NCI-H1694 (cell line): Measurements from ENCODE around the gene CATSPER2.
"Not testable (repeated sequence)": the region's sequence is repeated elsewhere in the genome, so short reads cannot be mapped to it uniquely, and the experiment has no call there.

Experiments
- DNase-seq: peaks from one replicate; lab custom pipeline; 2025; lab: John Stamatoyannopoulos, UW

CATSPER2 gene

DNA sequence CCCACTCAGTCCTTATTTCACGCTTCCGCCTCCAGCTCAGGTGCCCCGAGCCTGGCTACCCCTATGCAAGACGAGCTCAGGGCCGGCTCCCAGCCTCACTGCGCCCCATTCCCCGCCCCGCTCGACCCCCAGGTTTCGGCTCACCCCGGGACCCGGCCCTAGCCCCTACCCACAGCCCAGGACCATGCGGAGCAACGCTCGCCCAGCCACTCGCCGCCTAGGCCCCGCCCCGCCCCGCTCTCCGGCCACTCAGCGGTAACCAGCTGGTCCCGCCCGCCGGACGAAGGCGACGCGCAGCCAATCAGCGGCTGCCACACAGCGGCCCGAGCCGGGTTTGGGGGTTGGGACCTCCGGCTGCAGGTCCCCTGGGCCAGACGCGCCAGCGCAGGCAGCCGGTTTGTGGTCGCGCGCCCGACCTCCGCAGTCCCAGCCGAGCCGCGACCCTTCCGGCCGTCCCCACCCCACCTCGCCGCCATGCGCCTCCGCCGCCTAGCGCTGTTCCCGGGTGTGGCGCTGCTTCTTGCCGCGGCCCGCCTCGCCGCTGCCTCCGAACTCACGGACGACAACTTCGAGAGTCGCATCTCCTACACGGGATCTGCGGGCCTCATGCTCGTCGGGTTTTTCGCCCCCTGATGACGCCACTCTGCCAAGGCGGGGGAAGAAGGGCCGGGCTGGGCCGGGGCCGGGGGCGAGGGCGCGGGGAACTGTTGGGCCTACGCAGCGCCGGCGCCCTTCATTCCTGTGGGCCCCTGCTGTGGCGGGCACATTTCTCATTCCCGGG is at the start of gene CATSPER2:
CATSPER2 (minus strand) TSS at position 196 of the 781 bp plus-strand sequence. CDS start 783 bp downstream, outside the sequence.
- DNase-seq = no peak

DNA sequence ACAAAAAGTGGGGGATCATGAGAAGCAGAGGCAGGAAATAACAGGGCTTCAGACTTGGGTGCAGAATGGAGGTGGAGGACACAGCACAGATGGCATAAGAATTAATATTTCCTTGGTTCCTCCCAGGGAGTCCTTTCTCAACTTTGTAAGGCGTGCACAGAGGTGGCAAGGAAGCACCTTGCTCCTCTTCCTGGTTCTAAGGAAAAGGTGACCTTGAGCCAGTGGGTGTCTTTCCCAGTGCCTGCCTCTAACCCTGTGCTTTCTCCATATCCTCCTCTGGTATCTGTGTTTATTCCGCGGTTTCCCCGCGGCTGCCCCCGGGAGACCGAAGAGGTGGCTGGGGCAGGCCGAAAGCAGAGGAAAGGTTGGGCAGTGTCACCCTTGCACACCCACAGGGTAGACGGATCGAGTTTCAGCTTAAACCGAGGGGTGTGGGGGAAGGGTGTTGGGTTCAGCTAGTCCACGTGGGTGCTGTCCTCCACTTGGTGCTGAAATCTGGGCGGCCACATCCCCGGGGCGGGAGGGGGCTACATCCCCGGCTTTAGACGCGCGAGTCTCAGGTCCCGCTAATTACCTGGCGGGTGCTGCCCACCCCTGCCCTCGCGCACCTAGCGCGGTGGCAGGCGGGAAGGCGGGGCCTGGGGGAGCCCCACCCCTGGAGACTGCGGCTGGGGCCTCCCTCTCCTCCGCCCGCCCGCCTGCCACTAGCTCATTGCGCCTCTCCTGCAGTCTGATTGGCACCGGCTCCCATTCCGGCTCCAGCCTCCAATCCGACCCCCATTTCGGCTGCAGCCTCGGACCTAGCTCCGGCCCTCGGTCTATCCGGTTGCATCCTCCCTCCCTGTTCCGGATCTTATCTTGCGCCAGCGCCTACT is 44.7 kb upstream of the CATSPER2 start, which contains the start of gene CKMT1A:
CKMT1A (plus strand) TSS at position 712 of the 875 bp plus-strand sequence. CDS start 192 bp downstream, outside the sequence.
- not testable (repeated sequence) for DNase-seq

GRCh38 chr15:43692679-43693078 is 44.0 kb upstream of the CATSPER2 start:
- not testable (repeated sequence) for DNase-seq

GRCh38 chr15:43689604-43690301 is 41.1 kb upstream of the CATSPER2 start:
- DNase-seq = not testable (repeated sequence)

- DNase-seq = not testable (repeated sequence)
Observed at GRCh38 chr15:43674175-43674574, 25.5 kb upstream of the CATSPER2 start.

DNA sequence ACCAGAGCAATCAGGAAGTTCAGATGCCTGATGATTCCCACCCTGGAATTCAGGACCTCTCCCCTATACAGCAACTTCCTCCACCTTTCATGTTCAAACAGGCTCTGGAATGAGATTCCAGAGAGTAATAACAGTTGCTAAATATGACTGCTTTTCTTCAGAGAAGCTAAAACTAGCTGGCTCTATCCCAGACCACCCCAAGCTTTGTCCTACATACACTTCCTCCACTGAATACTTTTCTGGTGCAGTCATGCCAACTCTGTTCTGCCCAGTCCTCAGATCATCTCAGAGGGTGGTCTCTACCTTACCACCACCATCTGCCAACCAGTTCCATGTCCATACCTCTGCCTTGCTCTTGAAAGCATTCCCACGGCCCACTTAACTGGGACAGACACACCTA is 17.5 kb upstream of the CATSPER2 start:
- not testable (repeated sequence) for DNase-seq

GRCh38 chr15:43663333-43663732 is 14.7 kb upstream of the CATSPER2 start:
- DNase-seq = not testable (repeated sequence)

DNA sequence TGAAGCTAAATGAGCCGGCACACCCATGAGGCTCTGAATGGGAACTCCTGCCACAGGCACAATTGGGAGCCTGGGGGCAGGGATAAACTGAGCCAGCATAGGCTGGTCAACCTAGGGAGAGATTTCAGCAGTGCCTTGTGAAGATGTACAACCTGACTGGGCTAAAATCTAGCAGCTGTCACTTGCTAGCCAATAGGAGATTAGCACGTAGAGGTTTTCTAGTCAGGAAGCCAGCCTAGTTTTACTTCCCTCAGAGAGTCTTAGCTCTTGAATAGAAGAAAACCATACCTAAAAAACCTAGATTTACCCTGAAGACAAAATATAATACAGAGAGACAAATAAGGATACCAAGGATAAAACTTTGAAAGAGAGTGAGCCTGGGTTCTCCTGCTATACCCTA is 13.6 kb upstream of the CATSPER2 start:
- DNase-seq = not testable (repeated sequence)

- not testable (repeated sequence) for DNase-seq
Observed at GRCh38 chr15:43659727-43660126, 11.1 kb upstream of the CATSPER2 start.

GRCh38 chr15:43649430-43649926 is 834 bp upstream of the CATSPER2 start:
- DNase-seq = not testable (repeated sequence)

DNA sequence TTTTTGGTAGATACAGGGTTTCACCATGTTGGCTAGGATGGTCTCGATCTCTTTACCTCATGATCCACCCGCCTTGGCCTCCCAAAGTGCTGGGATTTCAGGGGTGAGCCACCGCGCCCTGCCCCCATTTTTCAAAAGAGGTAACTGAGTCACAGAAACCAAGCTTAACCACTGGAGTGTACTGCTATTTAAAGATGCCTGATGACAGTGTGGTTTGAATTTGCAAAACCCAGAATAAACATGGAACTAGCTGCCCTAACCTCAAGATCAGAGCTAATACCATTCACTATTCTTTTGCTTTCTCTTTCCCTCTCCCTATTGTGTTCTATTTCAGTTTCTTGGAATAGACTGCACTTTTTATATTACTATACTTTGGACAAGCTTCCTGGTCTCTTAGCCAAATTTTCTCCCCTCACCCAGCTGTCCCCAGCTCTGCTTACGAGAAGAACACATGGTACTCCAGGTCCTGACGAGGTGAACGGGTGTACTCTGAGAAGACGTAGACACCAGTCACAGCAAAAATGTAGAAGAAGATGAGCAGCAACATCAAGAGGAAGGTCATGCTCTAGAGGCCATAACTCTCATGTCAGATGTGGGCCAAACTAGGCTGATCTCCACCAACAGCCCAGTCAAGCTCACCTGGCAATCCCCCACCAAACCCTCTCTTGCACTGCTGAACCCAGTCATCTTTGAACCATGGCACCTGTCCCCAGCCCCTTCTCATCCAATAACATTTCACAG is 10.0 kb downstream of the CATSPER2 start:
- DNase-seq = not testable (repeated sequence)

GRCh38 chr15:43626937-43627336 is 21.7 kb downstream of the CATSPER2 start:
- DNase-seq = not testable (repeated sequence)

DNA sequence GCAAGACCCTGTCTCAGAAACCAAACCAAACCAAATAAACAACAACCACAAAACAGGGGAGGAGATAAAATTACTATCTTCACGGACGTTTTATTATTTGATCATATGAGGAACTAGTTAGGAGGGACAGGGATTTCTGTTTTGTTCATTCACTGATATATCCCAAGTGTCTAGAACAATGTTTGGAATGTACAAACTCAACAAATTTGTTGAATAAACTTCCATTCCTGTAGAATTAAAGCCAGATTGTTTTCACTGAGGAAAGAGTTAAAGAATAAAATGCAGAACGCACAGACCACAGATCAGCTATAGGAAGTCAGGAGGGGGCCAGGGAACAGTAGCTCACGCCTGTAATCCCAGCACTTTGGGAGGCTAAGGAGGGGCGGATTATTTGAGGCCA is 23.5 kb downstream of the CATSPER2 start:
- no peak for DNase-seq

GRCh38 chr15:43622068-43622799 is 26.4 kb downstream of the CATSPER2 start:
- DNase-seq = not testable (repeated sequence)

DNA sequence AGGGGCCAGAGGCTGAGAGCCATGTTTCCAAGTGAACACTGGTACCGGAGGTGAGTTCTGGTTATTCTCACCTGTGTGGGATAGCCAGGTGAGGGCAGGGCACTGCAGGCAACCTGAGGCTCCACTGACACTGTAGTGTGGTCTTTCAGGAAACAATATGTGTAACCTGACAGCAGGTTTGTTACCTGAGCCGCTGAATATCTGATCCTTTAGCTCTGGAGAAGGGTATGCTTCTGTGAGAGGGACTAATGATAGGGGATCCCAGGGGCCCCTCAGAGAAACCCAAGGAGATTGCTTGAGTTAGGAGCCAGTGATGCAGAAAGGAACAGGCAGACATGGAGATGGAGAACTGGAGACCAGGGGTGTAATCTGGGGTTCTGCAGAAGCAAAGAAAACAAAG is 29.9 kb downstream of the CATSPER2 start, which contains the start of gene STRC:
STRC (minus strand) TSS at position 101 of the 400 bp plus-strand sequence; CDS start at position 23, 78 bp downstream.
- DNase-seq = not testable (repeated sequence)

GRCh38 chr15:43617750-43618149 is 30.9 kb downstream of the CATSPER2 start:
- DNase-seq = not testable (repeated sequence)

GRCh38 chr15:43602233-43602632 is 46.4 kb downstream of the CATSPER2 start:
- peak; percentile 53 for DNase-seq

DNA sequence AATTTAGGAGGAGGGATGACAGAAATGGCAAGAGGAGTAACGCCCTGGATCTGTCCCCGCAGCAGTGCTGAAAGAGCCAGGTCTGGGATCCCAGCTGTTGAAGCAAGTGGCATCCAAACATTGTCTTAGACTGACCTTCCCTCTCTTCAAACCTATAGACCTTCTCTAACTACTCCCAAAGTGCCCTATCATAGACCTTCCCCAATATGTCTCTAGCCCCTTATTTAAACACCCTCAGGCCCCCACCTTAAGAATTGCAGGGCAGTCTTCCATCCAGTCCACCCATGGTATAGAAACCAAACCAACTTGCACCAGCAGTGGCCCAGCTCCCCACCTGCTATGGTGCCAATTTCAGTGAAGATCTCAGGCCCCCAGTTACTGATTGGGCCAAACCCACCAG is 48.4 kb downstream of the CATSPER2 start:
- DNase-seq = not testable (repeated sequence)

GRCh38 chr15:43599131-43599530 is 49.5 kb downstream of the CATSPER2 start:
- not testable (repeated sequence) for DNase-seq
